C1 segment of cervical spinal cord (tissue), 14 donors: ENCODE data around the gene FIGNL2.

Experiments
- DNase-seq, 14 donors: peaks; one replicate each; lab custom pipeline; 2025; lab: John Stamatoyannopoulos, UW

The FIGNL2 gene

DNA sequence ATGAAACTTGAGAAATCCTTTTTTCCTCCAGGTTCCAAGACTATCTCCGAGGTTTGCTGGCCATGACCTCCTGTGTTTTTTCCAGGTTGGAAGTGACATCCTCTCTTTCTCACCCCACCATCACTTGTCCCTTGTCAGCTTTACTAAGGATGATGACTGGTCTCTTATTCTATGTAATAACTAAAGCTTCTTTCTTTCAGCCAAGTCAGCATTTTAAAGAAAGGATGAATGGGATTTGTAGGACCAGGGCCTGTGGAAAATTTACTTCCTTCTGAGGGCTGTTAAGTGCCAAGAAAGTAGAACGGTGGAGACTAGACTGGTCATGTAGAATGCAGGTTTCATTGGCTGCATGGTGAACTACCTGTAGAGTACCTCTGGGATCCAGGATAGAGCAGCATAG lies 73.6 kb downstream of the FIGNL2 start:
- no peak for DNase-seq

DNA sequence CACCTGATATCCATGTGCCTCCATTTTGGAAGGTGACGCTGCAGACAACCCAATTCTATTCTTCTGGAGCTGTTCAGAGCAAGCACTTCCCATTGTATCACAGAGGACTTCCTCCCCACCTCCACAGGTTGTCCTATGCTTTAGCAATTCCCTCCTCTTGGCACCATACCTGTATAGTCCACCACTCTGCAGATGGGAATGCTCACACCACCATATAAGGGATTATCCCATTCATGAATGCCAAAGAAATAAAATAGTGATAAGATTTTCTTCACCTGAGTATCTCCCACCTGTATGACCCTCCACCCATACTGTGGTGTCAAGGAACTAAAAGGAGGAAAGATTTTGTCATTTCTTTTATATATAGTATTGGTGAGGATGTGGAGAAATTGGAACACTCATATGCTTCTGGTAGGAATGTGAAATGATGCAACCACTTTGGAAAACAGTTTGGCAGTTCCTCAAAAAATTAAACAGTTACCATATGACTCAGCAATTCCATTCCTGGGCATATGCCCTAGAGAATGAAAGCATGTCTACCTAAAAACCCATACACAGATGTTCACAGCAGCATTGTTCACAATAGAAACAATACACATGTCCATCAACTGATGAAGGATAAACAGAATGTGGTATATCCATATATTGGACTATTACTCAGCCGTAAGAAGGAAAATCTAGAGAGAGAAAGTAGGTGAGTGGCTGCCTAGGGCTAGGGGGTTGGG lies 75.2 kb downstream of the FIGNL2 start:
- no peak for DNase-seq

DNA sequence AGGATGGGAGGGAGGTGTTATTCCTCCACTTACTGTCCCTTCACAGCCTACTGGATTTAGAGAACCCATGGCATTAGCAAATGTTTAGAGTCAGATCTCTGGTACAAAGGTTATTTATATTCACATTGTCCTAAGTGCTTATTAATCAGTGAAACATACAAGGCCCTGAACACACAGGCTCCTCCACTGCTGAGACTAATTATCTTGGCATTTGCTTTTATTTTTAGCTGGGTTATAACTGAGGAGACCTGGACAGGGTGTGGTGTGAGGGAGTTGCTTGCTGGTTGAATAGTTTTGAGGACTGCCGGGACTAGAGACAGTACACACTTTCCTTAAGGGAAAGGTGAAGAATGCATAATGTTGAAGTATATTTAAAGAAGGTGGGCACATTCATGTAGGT lies 77.5 kb downstream of the FIGNL2 start:
- DNase-seq: no peak
